AG09309 (cell line): ENCODE measurements around the gene PPP1R9A.

Source experiments
- DNase-seq: peaks from one replicate; pipeline ENCODE4 v3.0.0-alpha.2; 2010; ENCODE audit warnings: low read depth
- H3K4me3 ChIP-seq: 2 replicates; pipeline ENCODE4 v1.5.1; 2011; ENCODE audit warnings: mild to moderate bottlenecking, low read depth, low read length, moderate library complexity; ENCODE audit not compliant: control insufficient read depth
- CTCF ChIP-seq: IDR thresholded peaks from 2 replicates; pipeline ENCODE4 v1.5.1; 2011; ENCODE audit warnings: mild to moderate bottlenecking, low read depth, low read length, inconsistent platforms; ENCODE audit not compliant: insufficient read depth, control insufficient read depth; ENCODE audit errors: missing control alignments

The PPP1R9A gene

GRCh38 chr7:94928168-94928707 is 20.8 kb downstream of the PPP1R9A start:
- no peak overlapping the region for H3K4me3 ChIP-seq
- no peak for DNase-seq
- TF ChIP-seq CTCF = no peak

GRCh38 chr7:94933256-94933990 is 26.0 kb downstream of the PPP1R9A start:
- DNase-seq = no peak
- TF ChIP-seq CTCF = no peak
- H3K4me3 ChIP-seq = no peak overlapping the region

DNA sequence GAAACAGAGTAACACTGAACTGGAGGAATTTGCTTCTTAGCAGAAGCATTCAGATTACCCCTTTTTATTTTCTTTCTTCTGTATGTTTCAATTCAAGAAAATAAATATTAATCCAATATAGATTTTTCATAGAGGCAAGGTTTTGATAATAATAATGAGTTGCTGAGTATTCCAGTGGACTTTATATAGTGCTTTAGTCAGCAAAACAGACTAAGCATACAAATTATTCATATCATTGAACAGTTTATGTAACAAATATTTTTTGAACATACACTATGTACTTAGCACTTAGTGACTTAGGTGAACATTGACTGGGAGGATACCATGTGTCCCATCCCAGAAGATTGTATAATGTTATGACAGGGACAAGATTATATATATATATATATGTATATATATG is 32.0 kb downstream of the PPP1R9A start:
- no peak for DNase-seq
- no peak overlapping the region for H3K4me3 ChIP-seq
- no peak for TF ChIP-seq CTCF

DNA sequence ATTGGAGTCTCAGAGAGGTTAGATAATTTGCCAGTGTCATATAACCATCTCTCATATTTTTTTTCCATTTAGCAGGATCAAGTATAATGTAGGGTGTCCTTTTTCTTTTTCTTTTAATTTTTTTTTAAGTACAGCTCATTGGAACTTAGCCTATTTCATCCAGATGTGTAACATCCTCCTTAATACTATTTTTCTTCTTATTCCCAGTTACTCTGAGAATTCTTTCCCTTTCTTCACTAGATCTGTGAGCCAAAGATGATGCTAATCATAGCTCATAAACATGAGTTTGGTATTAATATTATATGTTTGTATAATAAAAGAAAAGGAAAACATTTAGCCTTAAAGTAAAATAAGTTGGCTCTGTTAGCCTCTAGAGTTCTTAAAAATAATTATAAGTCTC is 32.8 kb downstream of the PPP1R9A start:
- no peak for DNase-seq
- TF ChIP-seq CTCF = no peak
- no peak overlapping the region for H3K4me3 ChIP-seq

DNA sequence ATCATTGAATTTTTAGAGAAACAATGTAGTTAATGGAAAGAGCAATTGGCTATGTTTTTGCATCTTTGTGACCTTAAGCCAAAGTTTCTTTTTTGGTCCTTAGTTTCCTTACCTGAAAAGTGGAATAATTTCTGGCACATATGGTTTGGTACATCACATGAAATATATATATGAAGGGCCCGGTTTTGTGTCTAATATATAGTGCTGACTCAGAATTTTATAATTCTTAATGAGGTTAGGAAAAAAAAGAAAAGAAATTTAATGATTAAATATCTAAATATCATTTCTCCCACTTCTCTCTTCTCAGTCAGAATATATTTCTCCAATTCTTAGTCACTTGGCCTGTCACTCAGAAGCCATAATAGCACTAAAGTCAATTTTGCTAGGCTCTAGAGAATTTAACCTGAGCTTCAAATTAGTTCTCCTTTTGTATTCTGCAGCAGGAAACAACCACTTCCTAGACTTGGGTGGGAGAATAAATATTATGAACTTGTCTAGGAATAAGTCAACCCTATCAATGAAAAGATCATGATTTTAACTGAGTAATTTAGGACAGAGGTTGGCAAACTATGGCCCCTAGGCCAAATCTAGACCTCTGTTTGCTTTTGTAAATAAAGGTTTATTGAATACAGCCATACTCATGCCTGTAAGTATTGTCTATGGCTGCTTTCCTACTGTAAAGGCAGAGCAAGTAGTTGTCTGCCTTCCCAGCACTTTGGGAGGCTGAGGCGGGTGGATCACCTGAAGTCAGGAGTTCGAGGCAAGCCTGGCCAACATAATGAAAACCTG is 34.6 kb downstream of the PPP1R9A start:
- no peak for TF ChIP-seq CTCF
- no peak overlapping the region for H3K4me3 ChIP-seq
- no peak for DNase-seq

DNA sequence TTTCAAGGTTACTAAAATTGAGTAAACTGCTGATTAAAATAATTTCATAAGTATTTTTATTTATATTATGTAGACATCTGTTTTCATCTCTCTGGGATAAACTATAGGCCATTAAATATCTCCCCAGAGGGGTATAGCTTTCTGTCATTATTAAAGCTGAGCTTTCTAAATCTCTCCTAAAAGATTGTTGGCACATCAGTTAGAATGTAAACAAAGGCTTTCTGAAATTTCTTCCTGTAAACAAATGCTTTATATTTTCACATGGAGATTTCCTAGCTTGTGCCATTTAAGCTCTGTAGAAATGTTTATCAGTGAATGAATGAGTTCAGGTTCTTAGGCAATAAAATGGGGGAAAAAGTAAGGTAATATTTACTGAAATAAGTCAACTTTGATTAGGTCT is 35.7 kb downstream of the PPP1R9A start:
- DNase-seq = no peak
- TF ChIP-seq CTCF = no peak
- H3K4me3 ChIP-seq = no peak overlapping the region
